NCI-H1048 (cell line): ENCODE data around the gene DUSP9.

Experiments
- DNase-seq: peaks from one replicate; lab custom pipeline; 2025; lab: John Stamatoyannopoulos, UW

DUSP9 gene

GRCh38 chrX:153621949-153622598, 24.9 kb upstream of the DUSP9 start:
- DNase-seq = no peak

DNA sequence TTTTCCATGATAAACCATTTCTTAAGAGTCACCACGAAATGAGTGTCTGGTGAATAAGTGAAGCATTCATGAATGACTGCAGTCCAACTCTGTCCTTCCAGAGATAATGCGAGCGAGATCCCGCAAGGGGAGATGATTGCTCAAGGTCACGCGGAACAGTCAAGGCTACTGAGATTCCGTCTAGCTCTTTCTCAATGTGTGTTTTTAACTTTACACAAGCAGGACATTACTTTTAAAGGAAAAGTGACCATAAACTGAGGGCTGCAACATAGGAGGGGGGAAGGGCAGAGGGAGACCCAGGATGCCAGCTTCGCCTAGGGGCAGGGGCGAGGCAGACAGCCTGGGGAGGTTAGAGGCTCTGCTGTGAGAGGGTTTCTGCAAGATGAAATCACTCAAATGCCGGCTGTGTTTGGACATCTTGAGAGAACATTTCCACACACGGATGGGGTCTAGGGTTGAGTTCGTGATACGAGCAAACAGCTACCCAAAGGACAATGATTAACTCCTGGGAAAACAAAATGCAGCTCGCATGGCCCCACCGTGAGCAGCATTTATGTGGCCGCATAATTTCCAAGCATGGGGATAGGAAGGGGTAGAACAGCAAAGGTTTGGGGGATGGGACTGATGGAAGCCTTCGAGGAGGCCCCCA, 24.2 kb upstream of the DUSP9 start:
- DNase-seq = no peak

- no peak for DNase-seq
Measured at GRCh38 chrX:153623310-153624029, 23.5 kb upstream of the DUSP9 start.

DNA sequence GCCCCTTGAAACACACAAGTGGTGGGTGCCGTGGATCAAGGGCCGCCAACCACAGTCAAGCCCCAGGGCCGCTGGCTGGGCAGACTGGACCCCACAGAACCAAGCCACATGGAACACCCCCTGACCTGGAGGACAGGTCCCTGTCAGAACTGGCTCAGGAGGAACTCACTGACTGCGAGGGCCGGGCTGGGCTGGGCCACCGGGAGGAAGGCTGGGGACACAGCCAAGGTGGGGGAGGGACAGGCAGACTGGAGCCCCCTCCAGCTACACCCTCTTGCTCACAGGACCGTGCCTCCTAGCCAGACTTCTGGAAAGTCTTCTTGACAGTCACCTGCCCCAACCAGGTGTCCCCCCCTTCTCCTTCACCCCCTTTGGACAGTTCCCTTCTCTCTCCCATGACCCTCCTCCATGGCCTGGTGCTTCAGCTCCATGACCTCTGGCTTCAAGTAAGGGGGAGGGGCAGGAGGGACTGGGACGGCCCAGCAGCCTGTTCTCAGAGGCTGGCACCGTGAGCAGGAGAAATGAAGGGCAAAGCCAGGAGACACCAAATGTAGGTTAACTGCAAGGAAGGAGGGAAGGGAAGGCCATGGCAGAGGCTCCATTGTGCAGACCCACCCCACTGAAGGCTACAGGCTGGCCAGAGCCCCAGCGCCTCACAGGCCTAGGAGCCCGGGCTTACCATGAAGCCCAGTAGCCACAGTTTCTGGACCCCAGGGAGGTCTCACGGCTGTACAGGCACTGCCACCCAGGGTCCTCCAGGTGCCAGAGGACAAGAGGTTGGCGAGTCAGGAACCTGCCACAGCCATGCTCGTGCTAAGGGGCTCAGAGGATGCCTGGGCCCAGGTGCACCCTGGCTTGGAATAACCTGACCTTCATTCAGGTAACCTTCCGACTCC, 22.6 kb upstream of the DUSP9 start:
- no peak for DNase-seq

DNA sequence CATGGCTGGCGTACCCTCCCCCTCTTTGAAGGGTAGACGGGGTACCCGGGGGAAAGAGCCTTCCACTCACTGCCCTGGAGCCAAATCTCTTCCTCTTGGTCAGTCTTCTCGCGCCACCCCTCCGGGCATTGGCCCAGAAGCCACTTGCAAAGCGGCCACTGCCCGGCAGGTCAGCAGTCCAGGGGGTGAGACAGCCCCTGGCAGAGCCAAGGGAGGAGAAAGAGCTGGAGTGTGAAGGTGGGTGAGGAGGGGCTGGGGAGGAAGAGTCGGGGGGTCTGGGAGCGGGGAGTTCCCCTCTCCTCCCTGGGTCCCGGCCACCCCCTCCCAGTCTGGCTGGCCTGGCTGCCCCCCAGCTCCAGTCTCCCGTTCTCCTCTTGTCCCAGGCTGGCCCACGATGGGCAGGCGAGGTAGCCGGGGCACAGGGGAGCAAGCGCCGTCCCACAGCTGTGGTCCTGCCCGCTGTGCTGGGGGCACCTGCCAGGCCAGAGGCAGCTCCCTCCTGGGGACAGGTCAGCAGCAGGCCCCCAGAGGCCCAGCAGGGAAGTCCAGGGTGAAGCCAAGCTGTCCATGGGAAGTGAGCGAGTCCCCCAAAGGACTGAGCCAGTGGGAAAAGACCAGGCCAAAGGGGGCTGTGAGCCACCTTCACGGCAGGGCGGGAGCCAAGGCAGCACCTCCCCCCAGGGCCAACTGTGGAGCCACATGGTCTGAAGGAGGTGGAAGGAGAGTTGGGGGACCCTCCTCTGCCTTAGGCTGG, 21.6 kb upstream of the DUSP9 start:
- no peak for DNase-seq

- DNase-seq = no peak
Measured at GRCh38 chrX:153626025-153626633, 20.9 kb upstream of the DUSP9 start.

DNA sequence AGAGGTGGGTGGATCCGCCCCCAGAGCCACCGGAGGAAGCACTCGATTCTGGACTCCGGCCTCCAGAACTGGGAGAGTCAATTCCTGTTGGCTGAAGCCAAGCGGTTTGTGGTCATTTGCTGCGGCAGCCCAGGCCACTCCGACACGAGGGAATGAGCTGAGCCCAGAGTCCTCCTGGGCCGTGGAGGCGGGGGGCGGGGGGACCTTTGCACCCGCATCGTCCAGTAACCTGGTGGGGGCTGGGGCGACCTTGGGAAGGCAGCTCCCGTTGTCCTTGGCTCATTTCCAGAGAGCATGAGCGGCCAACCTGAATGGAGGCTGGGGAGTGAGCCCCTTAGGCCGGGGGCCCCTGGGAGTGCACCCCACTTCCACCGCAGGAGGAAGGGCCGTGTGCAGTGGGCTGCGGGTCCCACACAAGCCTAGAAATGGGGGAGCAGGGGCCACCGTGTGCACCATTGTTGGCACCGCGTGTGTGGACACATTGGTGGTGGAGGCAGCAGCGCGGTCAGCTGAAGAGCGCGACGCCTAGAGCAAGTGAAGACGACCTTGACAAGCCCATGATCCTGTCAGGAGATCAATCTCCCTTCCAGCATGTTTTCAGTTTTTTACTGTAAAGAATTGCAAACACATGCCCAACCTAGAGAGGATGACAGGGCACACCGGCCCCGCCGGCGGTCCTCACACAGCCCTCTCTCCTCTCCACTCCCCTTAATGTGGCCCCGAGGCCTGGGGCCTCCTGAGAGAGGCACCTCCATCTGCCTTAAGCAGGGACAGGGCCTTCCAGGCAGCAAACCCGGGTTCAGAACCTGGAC, 19.9 kb upstream of the DUSP9 start:
- no peak for DNase-seq

DNA sequence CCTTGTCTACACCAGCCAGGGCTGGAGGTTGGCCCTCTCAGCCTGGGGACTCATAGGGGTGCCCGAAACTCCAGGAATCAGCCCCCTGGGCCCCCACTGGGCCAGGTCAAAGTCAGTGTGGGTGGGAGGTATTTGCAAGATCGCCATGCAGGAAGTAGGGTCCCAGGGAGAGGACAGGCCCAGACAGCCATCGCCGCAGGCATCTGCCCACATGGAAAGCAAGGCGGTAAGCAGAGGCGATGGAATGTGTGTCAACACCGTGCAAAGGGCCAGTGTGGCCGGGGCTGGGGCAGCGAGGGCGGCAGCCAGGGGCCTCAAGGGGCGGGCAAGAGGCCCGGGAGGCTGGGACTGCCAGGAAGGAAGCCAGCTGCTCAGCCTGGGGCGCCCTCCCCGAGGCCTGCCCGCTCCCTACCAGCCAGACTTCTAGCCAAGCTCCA, 19.3 kb upstream of the DUSP9 start:
- no peak for DNase-seq

DNA sequence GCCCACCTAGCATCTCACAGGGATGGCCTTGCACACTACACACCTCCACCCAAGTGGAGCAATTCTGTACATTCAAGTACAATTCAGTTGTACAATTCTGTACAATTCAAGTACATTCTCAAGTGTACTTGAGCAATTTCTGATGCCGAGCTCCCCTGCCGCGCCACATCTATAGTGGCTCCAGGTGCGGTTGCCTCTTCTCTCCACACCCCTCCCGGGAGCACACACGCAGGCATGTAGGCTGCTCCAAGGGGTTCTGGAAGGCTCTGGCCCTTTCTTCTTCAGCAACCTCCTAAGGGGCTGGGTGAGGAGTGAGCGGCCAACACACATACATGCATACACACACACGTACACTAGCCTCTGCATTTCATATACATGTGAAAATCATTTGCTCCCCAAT, 18.9 kb upstream of the DUSP9 start:
- no peak for DNase-seq

DNA sequence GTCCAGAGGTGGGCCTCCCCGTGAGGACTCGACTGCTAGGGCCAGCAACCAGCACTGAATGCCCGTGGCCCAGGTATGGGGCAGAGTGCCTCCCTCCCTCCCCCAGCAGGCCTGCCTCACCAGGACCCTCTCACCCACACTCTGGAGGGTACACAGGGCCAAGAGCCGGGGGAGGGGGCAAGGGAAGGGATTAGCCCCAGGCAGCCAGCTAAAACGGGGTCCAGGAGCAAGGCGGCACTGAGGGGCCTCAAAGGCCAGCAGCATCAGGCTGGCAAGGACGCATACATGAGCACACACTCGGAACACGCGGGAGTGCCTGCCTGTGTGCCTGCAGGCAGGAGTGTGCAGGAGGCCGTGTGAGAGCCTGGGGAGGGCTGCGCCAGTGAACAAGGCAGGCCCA, 18.3 kb upstream of the DUSP9 start:
- no peak for DNase-seq

- DNase-seq = no peak
Measured at GRCh38 chrX:153631346-153631745, 15.7 kb upstream of the DUSP9 start.

GRCh38 chrX:153631907-153632594, 15.0 kb upstream of the DUSP9 start:
- no peak for DNase-seq

GRCh38 chrX:153632595-153632946, 14.4 kb upstream of the DUSP9 start:
- DNase-seq = no peak

DNA sequence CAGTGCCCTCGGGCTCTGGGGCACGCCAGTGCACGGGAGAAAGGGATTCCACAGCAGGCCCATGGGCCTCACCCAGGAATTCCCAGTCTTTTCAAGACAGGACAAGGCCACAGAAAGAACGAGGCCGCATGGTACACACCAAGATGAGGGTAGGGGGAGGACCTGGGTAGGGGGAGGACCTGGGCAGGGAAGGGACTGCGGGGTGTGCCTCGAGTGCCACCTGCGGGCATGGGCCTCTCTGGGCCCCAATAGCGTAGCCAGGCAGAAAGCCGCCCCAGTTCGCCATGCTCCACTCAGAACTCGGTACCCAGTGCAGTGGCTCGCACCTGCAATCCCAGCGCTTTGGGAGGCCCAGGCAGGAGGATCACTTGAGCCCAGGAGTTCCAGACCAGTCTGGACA, 14.0 kb upstream of the DUSP9 start:
- DNase-seq = no peak

GRCh38 chrX:153633607-153634180, 13.3 kb upstream of the DUSP9 start:
- no peak for DNase-seq

- no peak for DNase-seq
Measured at GRCh38 chrX:153634236-153634635, 12.8 kb upstream of the DUSP9 start.

DNA sequence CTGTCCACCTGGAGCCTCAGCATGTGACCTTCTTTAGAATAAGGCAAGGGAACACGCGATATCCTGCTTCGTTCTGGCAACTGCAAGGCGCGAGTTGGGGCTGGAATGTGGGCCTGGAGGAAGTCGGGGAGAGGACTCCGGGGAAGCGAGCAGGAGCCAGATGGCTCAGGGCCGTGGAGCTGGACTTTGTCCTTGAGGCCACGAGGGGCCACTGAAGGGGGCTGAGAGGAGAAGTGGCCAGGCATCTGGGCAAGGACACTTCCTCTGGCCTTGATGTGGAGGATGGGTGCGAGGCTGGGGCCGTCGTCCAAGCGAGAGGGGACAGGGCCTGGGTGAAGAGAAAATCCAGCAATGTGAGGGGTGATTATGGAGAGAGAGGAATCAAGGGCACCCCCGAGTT, 12.2 kb upstream of the DUSP9 start:
- DNase-seq = no peak

DNA sequence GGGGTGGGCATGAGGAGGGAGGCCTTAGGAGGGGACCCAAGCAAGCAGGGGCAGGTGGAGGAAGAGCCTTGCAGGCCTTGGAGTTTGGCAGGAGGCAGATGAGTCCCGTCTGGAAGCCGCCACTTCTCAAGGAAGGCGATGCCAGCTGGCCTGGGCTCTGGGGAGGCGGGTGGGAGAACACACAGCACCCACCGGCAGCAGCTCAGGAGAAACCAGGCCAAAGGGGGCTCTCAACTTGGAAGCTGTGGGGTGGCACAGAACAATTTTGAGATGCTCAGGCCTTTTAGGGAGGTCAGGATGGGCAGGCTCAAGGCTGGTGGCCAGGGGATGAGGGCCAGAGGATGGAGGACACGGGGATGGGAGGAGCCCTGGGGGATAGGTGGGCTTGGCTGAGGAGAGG, 11.6 kb upstream of the DUSP9 start:
- DNase-seq = no peak
